Spleen (tissue), 7 donors: ENCODE data around the gene PTPRG.

Experiments used
- CTCF ChIP-seq, 11 experiments: fragments of 200-600 bp in 7 of 11; fragments of 450-650 bp in 4 of 11; sonication (generic) in 4 of 11; IDR thresholded peaks in 8 of 11; conservative IDR thresholded peaks in 3 of 11; 1 replicate in 7 of 11; 2 replicates in 4 of 11; pipeline versions ENCODE4 v1.4.0 to v1.8.0; 2016 to 2021; ENCODE audit warnings: antibody characterized with exemption in 11 of 11, inconsistent platforms in 4 of 11, mild to moderate bottlenecking in 1 of 11
- POLR2A ChIP-seq, 3 donors: fragments of 450-650 bp; IDR thresholded peaks; one replicate each; pipeline ENCODE4 v1.5.1; 2017; ENCODE audit warnings: antibody characterized with exemption in 3 of 3, mild to moderate bottlenecking in 1 of 3
- POLR2AphosphoS5 ChIP-seq, 3 donors: sonication (generic); formaldehyde crosslinking; IDR thresholded peaks; one replicate each; pipeline ENCODE4 v1.5.1; 2017; ENCODE audit warnings: antibody characterized with exemption in 3 of 3
- donor health status: DM: no; HTN: no; CAD: no; lungs with moderate emphysema.
- donor health status: DM: no; HTN: no; CAD: no.
- donor health status: DM: no; HTN: no; CAD: no.

- TF ChIP-seq POLR2AphosphoS5 (IDR thresholded peaks at IDR 0.05) (no peak), CTCF (IDR thresholded peaks at IDR 0.05 in 8 of 11, conservative IDR thresholded peaks at IDR 0.05 in 3 of 11) (no peak), POLR2A (IDR thresholded peaks at IDR 0.05) (no peak)
Observed at GRCh38 chr3:62048577-62048976, 487.2 kb downstream of the PTPRG start.
